Parathyroid adenoma (tissue), 2 donors: ENCODE data around the gene OR51F2.
"Not testable (repeated sequence)": the region's sequence is repeated elsewhere in the genome, so short reads cannot be mapped to it uniquely, and the experiment has no call there.

Experiments used
- H2AFZ ChIP-seq: fragments of 300-600 bp; sonication (generic); one replicate; pipeline ENCODE4 v1.7.0; 2017; ENCODE audit warnings: antibody characterized with exemption, mild to moderate bottlenecking
- H3K27ac ChIP-seq: fragments of 300-600 bp; sonication (generic); one replicate; pipeline ENCODE4 v1.7.0; 2017
- H3K27me3 ChIP-seq: fragments of 300-600 bp; sonication (generic); one replicate; pipeline ENCODE4 v1.7.0; 2017; ENCODE audit warnings: low read length; ENCODE audit not compliant: control insufficient read depth, insufficient read depth
- H3K36me3 ChIP-seq: fragments of 300-600 bp; sonication (generic); one replicate; pipeline ENCODE4 v1.7.0; 2017; ENCODE audit warnings: low read length; ENCODE audit not compliant: control insufficient read depth, insufficient read depth
- H3K4me1 ChIP-seq: fragments of 300-600 bp; sonication (generic); one replicate; pipeline ENCODE4 v1.7.0; 2017; ENCODE audit warnings: control low read depth
- H3K4me2 ChIP-seq: fragments of 300-600 bp; sonication (generic); one replicate; pipeline ENCODE4 v1.7.0; 2017; ENCODE audit warnings: low read length
- H3K4me3 ChIP-seq: fragments of 300-600 bp; sonication (generic); one replicate; pipeline ENCODE4 v1.7.0; 2017; ENCODE audit warnings: low read depth, low read length
- H3K79me2 ChIP-seq: fragments of 300-600 bp; sonication (generic); one replicate; pipeline ENCODE4 v1.7.0; 2017; ENCODE audit warnings: control low read depth
- H3K9ac ChIP-seq: fragments of 300-600 bp; sonication (generic); one replicate; pipeline ENCODE4 v1.7.0; 2017; ENCODE audit warnings: mild to moderate bottlenecking
- H3K9me3 ChIP-seq: fragments of 300-600 bp; sonication (generic); one replicate; pipeline ENCODE4 v1.7.0; 2017; ENCODE audit warnings: low read length; ENCODE audit not compliant: control insufficient read depth
- CTCF ChIP-seq: fragments of 300-600 bp; sonication (generic); IDR thresholded peaks from one replicate; pipeline ENCODE4 v1.7.0; 2017; ENCODE audit warnings: antibody characterized with exemption, mild to moderate bottlenecking
- donor health status: primary hyperparathyroidism.

OR51F2 gene

GRCh38 chr11:4821021-4821420, at the start of gene OR51F2:
TSS of gene OR51F2 (plus strand) at chr11:4821321. CDS start at chr11:4821422, 101 bp downstream.
- Histone ChIP-seq H3K4me2 (no peak within 1 kb of the TSS), H3K27ac (no peak within 1 kb of the TSS), H3K36me3 (no peaks in the 10 kb centered on the region), H3K27me3 (no peaks in the 10 kb centered on the region), H3K9me3 (no peaks in the 10 kb centered on the region), H3K79me2 (no peaks in the 10 kb centered on the region), H2AFZ (no peak within 1 kb of the TSS), H3K9ac (no peak within 1 kb of the TSS), H3K4me1 (no peaks in the 10 kb centered on the region), H3K4me3 (no peak within 1 kb of the TSS)
- no peak for TF ChIP-seq CTCF

- no peaks in the 10 kb centered on the region for H3K4me1 ChIP-seq
- TF ChIP-seq CTCF, result no peak
- H3K36me3 ChIP-seq, result no peaks in the 10 kb centered on the region
- no peak overlapping the region for H3K27ac ChIP-seq
- no peaks in the 10 kb centered on the region for H3K27me3 ChIP-seq
- H2AFZ ChIP-seq, result no peak overlapping the region
- H3K79me2 ChIP-seq, result no peaks in the 10 kb centered on the region
- no peak overlapping the region for H3K4me2 ChIP-seq
- H3K4me3 ChIP-seq, result no peak overlapping the region
- H3K9me3 ChIP-seq, result no peaks in the 10 kb centered on the region
- H3K9ac ChIP-seq, result no peak overlapping the region
Measured at GRCh38 chr11:4782454-4782853, 38.7 kb upstream of the OR51F2 start.

- no peak overlapping the region for H3K27ac ChIP-seq
- no peak for TF ChIP-seq CTCF
- no peak overlapping the region for H2AFZ ChIP-seq
- no peaks in the 10 kb centered on the region for H3K79me2 ChIP-seq
- H3K9me3 ChIP-seq, result no peaks in the 10 kb centered on the region
- H3K4me2 ChIP-seq, result no peak overlapping the region
- no peaks in the 10 kb centered on the region for H3K27me3 ChIP-seq
- no peaks in the 10 kb centered on the region for H3K4me1 ChIP-seq
- H3K36me3 ChIP-seq, result no peaks in the 10 kb centered on the region
- H3K9ac ChIP-seq, result no peak overlapping the region
- H3K4me3 ChIP-seq, result no peak overlapping the region
Measured at GRCh38 chr11:4797206-4797605, 23.9 kb upstream of the OR51F2 start.

- no peaks in the 10 kb centered on the region for H3K4me1 ChIP-seq
- H3K4me2 ChIP-seq, result no peak overlapping the region
- H3K27me3 ChIP-seq, result no peaks in the 10 kb centered on the region
- TF ChIP-seq CTCF, result no peak
- no peaks in the 10 kb centered on the region for H3K79me2 ChIP-seq
- no peak overlapping the region for H3K27ac ChIP-seq
- no peaks in the 10 kb centered on the region for H3K36me3 ChIP-seq
- H3K9me3 ChIP-seq, result no peaks in the 10 kb centered on the region
- H2AFZ ChIP-seq, result no peak overlapping the region
- no peak overlapping the region for H3K4me3 ChIP-seq
- no peak overlapping the region for H3K9ac ChIP-seq
Measured at GRCh38 chr11:4798427-4799183, 22.5 kb upstream of the OR51F2 start.

GRCh38 chr11:4801316-4801715, 19.8 kb upstream of the OR51F2 start:
- H3K27ac ChIP-seq, H2AFZ ChIP-seq, H3K27me3 ChIP-seq, H3K4me3 ChIP-seq, H3K9ac ChIP-seq, H3K79me2 ChIP-seq, H3K9me3 ChIP-seq, H3K36me3 ChIP-seq, H3K4me2 ChIP-seq, H3K4me1 ChIP-seq: not testable (repeated sequence)
